DMS 273 (cell line): ENCODE data around the gene SVIP.

Experiments used
- DNase-seq: peaks from one replicate; lab custom pipeline; 2025; ENCODE audit not compliant: unreplicated experiment; lab: John Stamatoyannopoulos, UW

Gene SVIP

DNA sequence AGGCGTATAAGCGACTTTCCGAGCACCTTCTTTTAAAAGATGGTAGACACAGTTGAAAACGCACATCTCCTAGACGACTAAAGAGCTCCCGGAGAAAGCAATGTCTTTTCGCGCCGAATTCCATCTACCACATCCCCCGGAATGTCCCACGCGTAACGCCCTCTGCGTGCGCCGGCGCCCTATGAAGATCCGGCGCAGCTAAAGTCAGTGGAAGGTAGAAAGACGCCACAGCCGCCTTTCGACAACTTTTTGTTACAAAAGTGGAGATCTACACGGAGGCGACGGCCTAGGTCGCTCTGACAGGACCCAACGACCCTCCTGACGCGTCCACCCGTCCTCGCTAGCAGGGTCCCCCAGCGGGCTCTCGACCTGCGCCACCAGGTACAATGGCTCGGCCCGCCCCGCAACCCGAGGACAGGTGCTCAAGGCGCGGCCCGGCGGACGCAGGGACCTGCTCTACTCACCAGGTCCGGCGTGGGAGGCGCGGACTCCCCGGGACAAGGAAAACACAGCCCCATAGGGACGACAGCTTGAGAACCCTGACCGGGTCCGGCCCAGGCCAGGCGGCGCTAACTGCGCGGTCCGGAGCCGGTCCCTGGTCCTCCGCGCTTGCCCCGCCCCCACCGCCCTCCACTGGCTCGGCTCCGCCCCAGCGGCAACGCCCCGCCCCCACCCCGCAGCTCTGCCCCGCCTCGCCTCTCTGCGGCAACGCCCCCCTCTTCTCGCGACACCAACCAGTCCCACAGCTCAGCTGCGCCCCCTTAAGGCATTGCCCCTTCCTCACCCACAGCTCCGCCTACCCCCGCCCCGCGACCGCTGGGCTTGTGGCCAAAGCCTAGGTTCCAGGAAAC lies at the start of gene SVIP:
Gene SVIP (minus strand): TSS at position 571 of the 851 bp plus-strand sequence. CDS start 53 bp downstream, at position 518.
- peak; percentile 96 for DNase-seq

DNA sequence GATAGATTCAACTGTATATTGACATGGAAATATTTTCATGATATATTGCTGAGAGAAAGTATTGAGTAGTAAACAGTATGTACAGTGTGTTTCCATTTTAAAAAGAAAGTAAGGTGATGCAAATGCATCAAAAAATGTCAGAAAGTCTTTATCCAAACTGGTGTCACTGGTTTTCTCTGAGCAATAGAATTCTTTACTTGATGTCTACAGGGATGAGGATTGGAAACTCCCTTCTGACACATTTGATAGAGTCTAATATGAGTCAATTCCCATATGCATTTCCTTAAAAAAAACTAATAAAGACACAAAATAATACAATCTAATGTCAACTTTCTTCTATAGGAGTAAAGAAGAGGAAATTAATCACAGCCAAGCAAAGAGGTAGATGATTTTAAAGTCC lies 49.0 kb upstream of the SVIP start:
- no peak for DNase-seq

GRCh38 chr11:22878039-22878438 lies 48.4 kb upstream of the SVIP start:
- DNase-seq, result no peak

GRCh38 chr11:22875869-22876473 lies 46.4 kb upstream of the SVIP start:
- peak; percentile 85 for DNase-seq

- DNase-seq, result no peak
These were observed 39.7 kb upstream of the SVIP start for GRCh38 chr11:22869325-22869724.

GRCh38 chr11:22860241-22860640 lies 30.6 kb upstream of the SVIP start, which contains the start of gene CCDC179:
Gene CCDC179, minus strand, starts transcription at chr11:22860474. Its CDS starts 53 bp downstream, at chr11:22860421.
- DNase-seq, result no peak

GRCh38 chr11:22859756-22860155 lies 30.2 kb upstream of the SVIP start:
- DNase-seq, result no peak

DNA sequence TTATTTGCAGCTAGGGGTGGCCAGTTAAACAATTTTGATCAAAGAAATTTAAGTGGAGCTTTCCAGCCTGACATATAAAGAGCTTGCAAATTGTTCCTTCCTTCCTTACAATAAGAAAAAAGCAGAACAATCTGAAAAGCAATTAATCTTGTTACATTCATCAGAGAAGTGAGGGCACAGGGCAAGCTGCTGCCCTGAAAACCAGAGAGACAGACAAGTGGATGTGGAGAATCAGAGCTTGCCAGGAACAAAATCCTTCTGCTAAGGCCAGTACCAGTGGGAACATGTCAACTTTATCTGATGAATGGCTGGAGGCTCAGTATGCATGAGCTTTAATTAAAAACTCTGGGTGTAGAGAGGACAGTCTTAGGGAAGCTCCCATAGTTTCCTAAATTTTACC lies 21.9 kb upstream of the SVIP start:
- DNase-seq, result no peak

DNA sequence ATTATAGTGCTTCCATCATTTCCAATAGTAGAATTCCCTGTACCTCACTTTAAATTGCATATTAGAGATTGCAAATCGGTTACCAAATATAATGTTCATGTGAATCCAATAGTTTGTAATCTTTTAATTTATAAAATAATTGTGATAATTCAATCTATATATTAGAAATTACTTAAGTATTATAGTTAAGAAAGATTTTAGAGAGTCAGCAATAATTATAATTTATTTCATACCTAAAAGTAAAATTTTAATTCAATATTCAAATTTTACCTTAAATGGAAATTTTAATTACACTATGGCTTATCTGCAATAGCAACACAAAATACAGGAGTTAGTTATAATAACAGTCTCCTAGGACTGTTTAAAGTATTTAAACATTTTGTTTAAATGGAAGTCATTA lies 17.1 kb upstream of the SVIP start:
- DNase-seq, result no peak

GRCh38 chr11:22832315-22833015 lies 2.9 kb upstream of the SVIP start:
- DNase-seq, result no peak

DNA sequence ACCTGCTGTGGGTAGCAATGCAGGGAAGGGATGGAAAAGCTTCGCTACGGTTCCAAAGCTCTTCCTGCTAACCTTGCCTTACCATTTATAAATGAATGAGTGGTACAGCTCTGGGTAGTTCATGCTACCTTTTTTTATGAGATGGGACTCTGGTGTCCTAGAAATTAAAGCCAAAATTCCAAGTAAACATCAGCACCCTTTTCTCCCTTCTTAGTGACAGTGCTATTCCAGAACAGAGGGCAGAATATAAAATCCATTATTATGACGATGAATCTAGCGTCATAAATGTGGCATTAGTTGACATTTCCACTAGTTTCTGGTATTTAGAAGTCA lies 447 bp upstream of the SVIP start:
- DNase-seq, result no peak

DNA sequence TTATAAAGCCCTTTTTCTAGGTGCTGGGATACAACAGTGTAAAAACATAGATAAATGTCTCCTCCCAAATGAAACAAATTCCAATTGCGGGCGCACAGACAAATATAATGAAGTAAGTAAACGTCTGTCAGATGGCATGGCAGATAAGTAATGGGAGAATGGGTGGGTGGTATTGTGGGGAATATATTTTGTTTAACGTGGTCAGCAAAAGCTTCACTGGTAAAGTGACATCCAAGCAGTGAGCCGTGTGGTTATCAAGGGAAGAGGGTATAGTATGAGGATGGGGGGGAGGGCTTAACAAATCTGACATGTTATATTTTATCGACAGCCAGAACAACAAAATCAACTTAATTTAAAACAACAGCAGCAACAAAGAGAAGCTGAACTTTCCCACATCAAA lies 1.2 kb downstream of the SVIP start:
- peak; percentile 24 for DNase-seq

GRCh38 chr11:22822203-22822602 lies 7.4 kb downstream of the SVIP start:
- no peak for DNase-seq

DNA sequence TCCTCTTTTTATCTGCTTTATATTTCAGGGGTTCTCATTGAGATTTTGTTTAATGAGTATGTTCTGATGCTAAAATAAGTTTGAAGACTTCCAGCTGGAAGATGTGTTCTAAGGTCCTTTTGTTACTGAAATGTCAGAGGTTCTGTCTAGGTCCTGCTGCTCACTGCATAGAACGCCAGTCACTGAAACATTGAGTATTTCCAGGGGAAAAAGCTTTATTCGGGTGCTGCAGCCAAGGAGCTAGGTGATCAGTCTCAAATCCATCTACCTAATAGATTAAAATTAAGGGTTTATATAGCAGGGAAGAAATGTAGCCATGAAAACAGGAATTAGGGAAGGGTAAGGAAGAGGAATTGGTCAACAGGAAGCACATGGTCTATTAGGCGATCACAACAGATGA lies 19.7 kb downstream of the SVIP start:
- no peak for DNase-seq

- peak; percentile 4 for DNase-seq
These were observed 20.9 kb downstream of the SVIP start for GRCh38 chr11:22808571-22809197.

DNA sequence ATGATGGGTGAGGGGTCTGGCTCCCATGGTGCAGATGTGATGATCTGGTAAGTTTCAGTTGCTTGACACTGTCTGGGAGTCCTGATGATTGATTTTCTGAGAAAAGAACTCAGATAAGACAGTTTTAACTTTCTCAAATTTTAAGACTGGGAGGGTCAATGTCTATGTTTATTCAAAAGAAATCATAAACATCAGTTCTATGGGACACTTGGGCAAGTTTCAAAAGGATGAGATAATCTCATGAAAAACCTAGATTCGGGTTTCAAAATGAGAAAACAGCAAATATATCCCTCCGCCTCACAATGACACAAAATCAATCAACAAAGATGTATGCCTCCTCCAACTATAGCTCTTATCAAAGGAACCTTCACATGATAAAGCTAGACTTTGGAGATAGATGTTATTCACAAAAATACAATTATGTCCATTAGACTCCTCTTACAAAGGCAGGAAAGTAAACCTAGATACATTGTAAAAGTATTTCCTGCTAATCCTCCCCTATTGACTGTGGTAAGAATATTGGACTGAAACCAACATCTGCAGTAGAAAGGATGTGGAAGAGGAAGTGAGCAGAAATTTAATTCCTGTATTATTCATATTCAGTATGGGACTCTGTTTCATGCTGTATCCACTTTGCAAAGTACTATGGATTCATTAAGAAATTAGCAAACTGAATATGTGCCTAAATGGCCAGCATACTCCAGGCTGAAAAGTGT lies 21.6 kb downstream of the SVIP start:
- DNase-seq, result no peak

GRCh38 chr11:22807391-22807790 lies 22.2 kb downstream of the SVIP start:
- DNase-seq, result no peak

DNA sequence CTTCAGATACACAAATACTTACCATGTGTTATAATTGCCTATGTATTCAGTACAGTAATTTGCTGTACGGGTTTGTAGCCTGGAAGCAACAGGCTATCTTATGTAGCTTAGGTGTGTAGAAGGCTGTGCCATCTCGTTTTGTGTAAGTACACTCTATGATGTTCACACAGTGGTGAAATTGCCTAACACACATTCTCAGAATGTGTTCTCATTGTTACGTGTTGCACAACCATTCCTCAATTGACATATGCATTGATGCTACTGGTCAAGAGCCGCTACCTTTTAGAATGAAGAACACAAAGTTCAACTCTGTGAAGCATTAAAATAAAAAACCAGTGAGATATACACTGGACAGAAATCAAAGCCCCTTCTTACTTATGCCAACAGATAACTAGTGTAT lies 26.7 kb downstream of the SVIP start:
- no peak for DNase-seq

DNA sequence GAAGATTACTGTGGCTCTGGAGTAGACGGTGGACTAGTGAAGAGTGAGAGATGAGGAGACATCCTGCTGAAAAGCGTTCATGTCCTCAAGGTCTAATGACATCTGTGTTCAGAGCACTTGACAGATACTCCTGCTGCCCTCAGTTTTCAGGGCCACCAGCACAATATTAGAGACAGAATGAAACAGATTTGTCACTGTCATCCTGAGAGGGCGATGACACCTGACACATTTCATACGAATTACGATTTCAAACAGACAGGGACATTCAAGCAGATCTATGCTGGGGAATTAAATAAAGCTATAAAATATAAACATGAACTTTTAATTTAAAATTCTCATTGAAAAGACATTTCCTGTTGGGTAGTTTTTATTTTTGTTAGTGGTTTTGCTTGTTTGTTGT lies 29.1 kb downstream of the SVIP start:
- no peak for DNase-seq

DNA sequence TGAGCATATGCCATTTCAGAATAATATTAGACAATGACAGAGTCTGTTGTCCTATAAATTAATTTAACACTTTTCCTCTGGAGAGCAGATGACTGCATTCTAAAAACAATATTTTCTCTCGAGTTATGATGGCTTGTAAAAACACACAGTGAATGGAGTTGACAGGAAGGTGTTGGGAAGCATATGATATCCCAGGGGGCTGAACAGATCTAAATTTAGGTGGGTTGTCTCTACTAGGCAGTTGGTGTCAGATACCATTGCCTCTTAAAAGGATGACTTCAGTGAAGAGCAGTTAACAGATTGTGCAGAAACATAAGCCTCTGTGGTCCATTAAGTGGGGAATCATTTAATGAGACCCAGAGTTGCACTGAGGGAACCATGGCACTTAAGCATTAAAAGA lies 30.7 kb downstream of the SVIP start:
- DNase-seq, result peak; percentile 58

GRCh38 chr11:22797047-22797446 lies 32.6 kb downstream of the SVIP start:
- DNase-seq, result peak; percentile 2
